OCI-LY3 (cell line): Measurements from ENCODE around the gene STPG4.

Experiments used
- EZH2phosphoT487 ChIP-seq: fragments of 200-600 bp; shearing (Covaris generic); IDR thresholded peaks from 2 replicates; pipeline ENCODE4 v1.6.1; 2018; ENCODE audit warnings: antibody characterized with exemption, mixed run types, low read depth
- TF ChIP-seq, protein P1 (sequence below): fragments of 200-600, 300-600 bp; sonication (generic); IDR thresholded peaks from 2 replicates; pipeline ENCODE4 v1.5.1; 2014; ENCODE audit warnings: antibody characterized with exemption, low read length, low read depth

DNA sequence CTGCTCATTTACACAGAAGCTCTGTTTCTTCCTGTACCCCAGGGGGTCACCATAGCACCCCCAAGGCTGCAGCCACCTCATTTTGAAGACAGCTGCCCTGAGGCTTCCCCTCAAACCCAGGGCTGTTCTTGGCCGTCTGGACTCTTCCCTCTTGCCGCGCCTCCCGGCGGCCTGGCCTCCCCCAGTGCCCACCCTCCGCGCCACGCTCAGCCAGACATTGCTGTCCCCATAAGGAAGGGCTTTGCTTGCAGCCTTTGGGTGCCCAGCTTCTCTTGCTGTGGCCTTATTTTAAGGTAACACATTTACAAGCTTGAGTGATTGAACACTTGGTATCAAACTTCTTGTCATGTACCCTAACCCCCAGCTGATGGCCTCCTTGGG is 79.0 kb downstream of the STPG4 start:
- TF ChIP-seq, protein P1, sequence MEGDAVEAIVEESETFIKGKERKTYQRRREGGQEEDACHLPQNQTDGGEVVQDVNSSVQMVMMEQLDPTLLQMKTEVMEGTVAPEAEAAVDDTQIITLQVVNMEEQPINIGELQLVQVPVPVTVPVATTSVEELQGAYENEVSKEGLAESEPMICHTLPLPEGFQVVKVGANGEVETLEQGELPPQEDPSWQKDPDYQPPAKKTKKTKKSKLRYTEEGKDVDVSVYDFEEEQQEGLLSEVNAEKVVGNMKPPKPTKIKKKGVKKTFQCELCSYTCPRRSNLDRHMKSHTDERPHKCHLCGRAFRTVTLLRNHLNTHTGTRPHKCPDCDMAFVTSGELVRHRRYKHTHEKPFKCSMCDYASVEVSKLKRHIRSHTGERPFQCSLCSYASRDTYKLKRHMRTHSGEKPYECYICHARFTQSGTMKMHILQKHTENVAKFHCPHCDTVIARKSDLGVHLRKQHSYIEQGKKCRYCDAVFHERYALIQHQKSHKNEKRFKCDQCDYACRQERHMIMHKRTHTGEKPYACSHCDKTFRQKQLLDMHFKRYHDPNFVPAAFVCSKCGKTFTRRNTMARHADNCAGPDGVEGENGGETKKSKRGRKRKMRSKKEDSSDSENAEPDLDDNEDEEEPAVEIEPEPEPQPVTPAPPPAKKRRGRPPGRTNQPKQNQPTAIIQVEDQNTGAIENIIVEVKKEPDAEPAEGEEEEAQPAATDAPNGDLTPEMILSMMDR = no peak
- no peak for TF ChIP-seq EZH2phosphoT487
